Adipocyte (in vitro differentiated cells): ENCODE data around the gene PYGO2.
A peak's percentile ranks its signal among the peaks of the same experiment; 100 is the strongest.
"Not testable (repeated sequence)": the region's sequence is repeated elsewhere in the genome, so short reads cannot be mapped to it uniquely, and the experiment has no call there.

Experiments
- DNase-seq: peaks from one replicate; pipeline ENCODE4 v3.0.0-alpha.2; 2015; ENCODE audit warnings: low read depth
- H3K27me3 ChIP-seq: replicated peaks from 2 replicates; pipeline ENCODE4 v1.7.0; 2013; ENCODE audit warnings: mild to moderate bottlenecking, low read length, moderate library complexity; ENCODE audit not compliant: control insufficient read depth, insufficient read depth
- H3K36me3 ChIP-seq: 2 replicates; pipeline ENCODE4 v1.7.0; 2013; ENCODE audit warnings: low read length, mild to moderate bottlenecking, moderate library complexity; ENCODE audit not compliant: control insufficient read depth, insufficient read depth, severe bottlenecking
- H3K4me1 ChIP-seq: 2 replicates; pipeline ENCODE4 v1.7.0; 2013; ENCODE audit warnings: mild to moderate bottlenecking, low read length, moderate library complexity; ENCODE audit not compliant: control insufficient read depth, insufficient read depth
- H3K4me3 ChIP-seq: 2 replicates; pipeline ENCODE4 v1.7.0; 2013; ENCODE audit warnings: mild to moderate bottlenecking, low read length, moderate library complexity
- H3K9ac ChIP-seq: 2 replicates; pipeline ENCODE4 v1.7.0; 2013; ENCODE audit warnings: mild to moderate bottlenecking, low read length, moderate library complexity
- H3K9me3 ChIP-seq: 2 replicates; pipeline ENCODE4 v1.7.0; 2013; ENCODE audit warnings: mild to moderate bottlenecking, low read length, moderate library complexity; ENCODE audit not compliant: control insufficient read depth

PYGO2 gene

GRCh38 chr1:154998818-154999570 lies 37.4 kb upstream of the PYGO2 start:
- Histone ChIP-seq H3K27me3 (no peaks in the 10 kb centered on the region), H3K36me3 (no peaks in the 10 kb centered on the region), H3K9me3 (no peaks in the 10 kb centered on the region), H3K4me3 (peak overlapping the region; percentile 62), H3K4me1 (peaks cover 26% of the 10 kb centered on the region), H3K9ac (peak overlapping the region; percentile 22)
- DNase-seq, result peak; percentile 82

GRCh38 chr1:154998201-154998780 lies 36.7 kb upstream of the PYGO2 start:
- Histone ChIP-seq H3K9ac (no peak overlapping the region), H3K4me3 (no peak overlapping the region)
- no peak for DNase-seq

GRCh38 chr1:154996966-154997701 lies 35.6 kb upstream of the PYGO2 start:
- peak overlapping the region; percentile 34 for H3K9ac ChIP-seq
- H3K4me1 ChIP-seq, result peaks cover 32% of the 10 kb centered on the region
- no peaks in the 10 kb centered on the region for H3K27me3 ChIP-seq
- H3K4me3 ChIP-seq, result no peak overlapping the region
- H3K9me3 ChIP-seq, result no peaks in the 10 kb centered on the region
- no peak for DNase-seq
- H3K36me3 ChIP-seq, result no peaks in the 10 kb centered on the region

More at GRCh38 chr1:154998201-154998780, 36.7 kb upstream of the PYGO2 start:
- Histone ChIP-seq H3K36me3 (no peaks in the 10 kb centered on the region), H3K9me3 (no peaks in the 10 kb centered on the region), H3K27me3 (no peaks in the 10 kb centered on the region), H3K4me1 (peaks cover 26% of the 10 kb centered on the region)

GRCh38 chr1:154995301-154995983 lies 33.9 kb upstream of the PYGO2 start:
- DNase-seq, result peak; percentile 88
- H3K36me3 ChIP-seq, H3K9ac ChIP-seq, H3K9me3 ChIP-seq, H3K27me3 ChIP-seq, H3K4me3 ChIP-seq: not testable (repeated sequence)
- H3K4me1 ChIP-seq, result peaks cover 30% of the 10 kb centered on the region

GRCh38 chr1:154994591-154994990 lies 33.0 kb upstream of the PYGO2 start:
- DNase-seq, result no peak
- Histone ChIP-seq H3K36me3 (peaks cover 9% of the 10 kb centered on the region), H3K27me3 (no peaks in the 10 kb centered on the region), H3K4me3 (no peak overlapping the region), H3K4me1 (peaks cover 22% of the 10 kb centered on the region), H3K9me3 (no peaks in the 10 kb centered on the region), H3K9ac (no peak overlapping the region)

- H3K4me3 ChIP-seq, result no peak overlapping the region
Measured at GRCh38 chr1:154994269-154994587, 32.6 kb upstream of the PYGO2 start.

GRCh38 chr1:154993572-154994268 lies 32.1 kb upstream of the PYGO2 start, which contains the start of gene LENEP:
LENEP (plus strand) TSS chr1:154993586; CDS start chr1:154993608, 22 bp downstream.
- peaks cover 15% of the 10 kb centered on the region for H3K36me3 ChIP-seq
- no peak within 1 kb of the TSS for H3K4me3 ChIP-seq
- no peak for DNase-seq
- H3K27me3 ChIP-seq, result no peaks in the 10 kb centered on the region
- peaks cover 16% of the 10 kb centered on the region for H3K4me1 ChIP-seq
- no peaks in the 10 kb centered on the region for H3K9me3 ChIP-seq
- H3K9ac ChIP-seq, result peak within 1 kb of the TSS; percentile 43

More at GRCh38 chr1:154994269-154994587, 32.6 kb upstream of the PYGO2 start:
- H3K9ac ChIP-seq, result no peak overlapping the region
- no peaks in the 10 kb centered on the region for H3K9me3 ChIP-seq
- H3K36me3 ChIP-seq, result peaks cover 10% of the 10 kb centered on the region
- DNase-seq, result no peak
- H3K27me3 ChIP-seq, result no peaks in the 10 kb centered on the region
- peaks cover 21% of the 10 kb centered on the region for H3K4me1 ChIP-seq

- Histone ChIP-seq H3K9me3 (no peaks in the 10 kb centered on the region), H3K9ac (peak overlapping the region; percentile 43), H3K4me1 (peaks cover 14% of the 10 kb centered on the region), H3K4me3 (no peak overlapping the region), H3K36me3 (peaks cover 23% of the 10 kb centered on the region), H3K27me3 (no peaks in the 10 kb centered on the region)
- DNase-seq, result no peak
Measured at GRCh38 chr1:154992721-154993571, 31.4 kb upstream of the PYGO2 start.

- Histone ChIP-seq H3K9me3 (no peaks in the 10 kb centered on the region), H3K4me3 (no peak overlapping the region), H3K9ac (no peak overlapping the region), H3K36me3 (peaks cover 26% of the 10 kb centered on the region), H3K27me3 (no peaks in the 10 kb centered on the region), H3K4me1 (peaks cover 20% of the 10 kb centered on the region)
- DNase-seq, result no peak
Measured at GRCh38 chr1:154990276-154990675, 28.7 kb upstream of the PYGO2 start.

GRCh38 chr1:154989195-154989860 lies 27.7 kb upstream of the PYGO2 start:
- H3K27me3 ChIP-seq, result no peaks in the 10 kb centered on the region
- H3K4me3 ChIP-seq, result no peak overlapping the region
- peaks cover 22% of the 10 kb centered on the region for H3K4me1 ChIP-seq
- no peak overlapping the region for H3K9ac ChIP-seq
- peaks cover 26% of the 10 kb centered on the region for H3K36me3 ChIP-seq
- DNase-seq, result no peak
- no peaks in the 10 kb centered on the region for H3K9me3 ChIP-seq
